GM21717 (cell line): ENCODE results near the gene GIMAP6.
"Not testable (repeated sequence)": the region's sequence is repeated elsewhere in the genome, so short reads cannot be mapped to it uniquely, and the experiment has no call there.

Experiments used
- ATAC-seq: cut with Tn5 transposase; IDR thresholded peaks from one replicate; pipeline ENCODE4 v1.9.1; 2021; ENCODE audit warnings: mild to moderate bottlenecking, moderate library complexity; ENCODE audit not compliant: unreplicated experiment

Gene GIMAP6

DNA sequence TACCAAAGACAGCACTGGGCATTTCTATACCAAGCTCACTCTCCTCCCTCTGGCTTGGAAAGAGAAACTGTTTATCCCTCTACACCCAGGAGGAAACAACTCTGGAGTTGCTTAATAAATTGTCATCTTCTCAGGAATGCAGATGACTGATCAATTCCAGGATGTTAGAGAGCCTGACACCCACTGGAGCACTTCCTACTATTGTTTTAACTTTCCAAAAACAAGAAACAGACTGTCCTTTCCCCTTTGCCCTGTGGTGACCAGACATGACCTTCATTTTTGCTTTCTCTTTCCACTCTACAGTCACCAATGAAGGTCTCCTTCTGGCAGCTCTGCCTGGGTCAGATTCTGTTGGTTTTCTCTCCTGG lies 45.4 kb downstream of the GIMAP6 start:
- ATAC-seq, result no peak

DNA sequence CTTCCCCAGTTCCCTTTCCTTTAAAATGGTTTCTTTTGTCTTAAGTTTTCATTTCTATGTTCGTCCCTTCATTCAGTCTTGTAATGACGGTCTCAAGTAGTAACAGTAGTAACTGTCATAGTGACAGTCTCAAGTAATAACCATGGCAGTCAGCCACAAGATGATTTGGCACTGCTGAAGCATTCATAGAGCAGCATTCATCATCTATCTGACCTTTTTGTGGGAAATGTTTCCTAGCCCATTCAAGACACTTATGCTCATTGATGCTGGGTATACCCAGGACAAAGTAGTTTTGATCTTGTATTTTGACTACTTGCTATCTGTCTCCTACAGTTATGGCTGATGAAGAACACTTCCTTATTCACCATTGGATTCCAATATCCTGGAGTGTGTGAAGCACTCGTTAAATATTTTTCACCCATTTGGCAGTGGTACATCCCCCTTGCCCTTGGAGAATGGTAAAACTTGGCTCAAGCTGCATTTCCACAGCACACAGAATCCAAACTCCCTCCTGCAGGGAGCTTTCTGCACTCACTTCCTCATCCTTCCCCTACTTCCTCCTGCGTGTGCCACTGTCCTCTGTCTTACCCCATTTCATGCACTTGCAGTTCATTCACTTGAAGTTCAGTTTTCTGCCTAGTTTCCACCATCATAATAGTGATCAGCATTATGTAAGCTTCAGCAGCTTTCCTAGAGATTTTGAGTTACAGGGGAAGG lies 46.0 kb downstream of the GIMAP6 start:
- ATAC-seq, result no peak

DNA sequence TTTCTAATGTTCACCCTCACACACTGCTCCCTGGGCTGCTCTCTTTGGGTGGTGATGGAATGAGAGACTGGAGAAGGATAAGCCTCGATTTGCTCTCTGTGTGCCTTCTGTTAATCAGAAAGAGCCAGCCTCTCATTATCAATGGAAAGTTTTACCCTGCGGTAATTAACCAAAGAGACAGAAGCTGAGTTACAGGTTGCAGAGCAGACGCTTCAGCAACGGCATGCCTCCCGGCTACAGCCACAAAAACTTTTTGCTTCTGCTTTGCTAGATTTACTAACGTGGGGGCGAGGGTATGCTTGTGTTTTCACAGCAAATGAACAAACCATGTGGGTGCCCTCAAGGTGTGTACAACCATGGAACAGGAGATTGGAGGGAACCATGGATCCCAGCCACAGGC lies 47.0 kb downstream of the GIMAP6 start:
- no peak for ATAC-seq

DNA sequence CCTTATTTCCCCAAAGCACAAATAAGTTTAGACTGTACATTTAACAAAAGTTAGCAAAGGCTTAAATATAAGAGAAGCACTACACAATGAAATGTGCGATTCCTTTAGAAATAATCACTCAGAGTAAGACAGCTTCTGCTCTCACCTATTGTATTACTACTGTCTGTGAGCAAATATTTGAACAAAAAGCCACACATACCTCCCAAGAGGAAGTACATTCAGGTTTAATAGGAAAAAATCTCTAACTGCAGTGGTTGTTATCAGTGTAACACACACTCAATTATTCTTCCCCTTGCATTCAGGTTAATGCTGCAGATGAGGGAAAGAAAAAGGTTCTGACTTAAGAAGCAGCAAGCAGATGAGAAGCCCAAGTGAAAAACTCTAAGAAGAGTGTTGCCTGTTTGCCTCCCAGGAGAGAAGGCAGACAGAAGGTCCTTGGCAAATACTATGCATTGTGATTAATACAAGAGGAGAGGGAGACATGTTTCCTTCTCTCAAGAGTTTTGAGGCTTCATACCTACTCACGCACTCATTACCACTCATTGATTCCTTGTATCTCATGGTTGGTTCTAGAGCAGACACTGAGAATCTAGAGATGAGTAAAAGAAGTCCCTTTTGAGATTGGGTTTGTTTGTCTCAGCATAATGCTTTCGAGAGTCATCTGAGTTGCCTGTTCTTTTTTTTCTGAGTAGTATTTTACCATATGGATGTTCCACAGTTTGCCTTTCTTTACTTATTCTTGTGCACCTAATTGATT lies 51.4 kb downstream of the GIMAP6 start:
- ATAC-seq, result no peak

DNA sequence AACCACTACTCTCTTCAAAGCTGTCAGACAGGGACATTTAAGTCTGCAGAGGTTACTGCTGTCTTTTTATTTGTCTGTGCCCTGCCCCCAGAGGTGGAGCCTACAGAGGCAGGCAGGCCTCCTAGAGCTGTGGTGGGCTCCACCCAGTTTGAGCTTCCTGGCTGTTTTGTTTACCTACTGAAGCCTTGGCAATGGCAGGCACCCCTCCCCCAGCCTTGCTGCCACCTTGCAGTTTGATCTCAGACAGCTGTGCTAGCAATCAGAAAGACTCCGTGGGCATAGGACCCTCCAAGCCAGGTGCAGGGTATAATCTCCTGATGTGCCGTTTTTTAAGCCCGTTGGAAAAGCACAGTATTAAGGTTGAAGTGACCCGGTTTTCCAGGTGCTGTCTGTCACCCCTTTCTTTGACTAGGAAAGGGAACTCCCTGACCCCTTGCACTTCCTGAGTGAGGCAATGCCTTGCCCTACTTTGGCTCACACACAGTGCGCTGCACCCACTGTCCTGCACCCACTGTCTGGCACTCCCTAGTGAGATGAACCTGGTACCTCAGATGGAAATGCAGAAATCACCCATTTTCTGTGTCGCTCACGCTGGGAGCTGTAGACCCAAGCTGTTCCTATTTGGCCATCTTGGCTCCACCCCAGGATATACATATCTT lies 52.1 kb downstream of the GIMAP6 start:
- not testable (repeated sequence) for ATAC-seq
